Measurements from ENCODE around the gene SEMA6A.

The SEMA6A gene

DNA sequence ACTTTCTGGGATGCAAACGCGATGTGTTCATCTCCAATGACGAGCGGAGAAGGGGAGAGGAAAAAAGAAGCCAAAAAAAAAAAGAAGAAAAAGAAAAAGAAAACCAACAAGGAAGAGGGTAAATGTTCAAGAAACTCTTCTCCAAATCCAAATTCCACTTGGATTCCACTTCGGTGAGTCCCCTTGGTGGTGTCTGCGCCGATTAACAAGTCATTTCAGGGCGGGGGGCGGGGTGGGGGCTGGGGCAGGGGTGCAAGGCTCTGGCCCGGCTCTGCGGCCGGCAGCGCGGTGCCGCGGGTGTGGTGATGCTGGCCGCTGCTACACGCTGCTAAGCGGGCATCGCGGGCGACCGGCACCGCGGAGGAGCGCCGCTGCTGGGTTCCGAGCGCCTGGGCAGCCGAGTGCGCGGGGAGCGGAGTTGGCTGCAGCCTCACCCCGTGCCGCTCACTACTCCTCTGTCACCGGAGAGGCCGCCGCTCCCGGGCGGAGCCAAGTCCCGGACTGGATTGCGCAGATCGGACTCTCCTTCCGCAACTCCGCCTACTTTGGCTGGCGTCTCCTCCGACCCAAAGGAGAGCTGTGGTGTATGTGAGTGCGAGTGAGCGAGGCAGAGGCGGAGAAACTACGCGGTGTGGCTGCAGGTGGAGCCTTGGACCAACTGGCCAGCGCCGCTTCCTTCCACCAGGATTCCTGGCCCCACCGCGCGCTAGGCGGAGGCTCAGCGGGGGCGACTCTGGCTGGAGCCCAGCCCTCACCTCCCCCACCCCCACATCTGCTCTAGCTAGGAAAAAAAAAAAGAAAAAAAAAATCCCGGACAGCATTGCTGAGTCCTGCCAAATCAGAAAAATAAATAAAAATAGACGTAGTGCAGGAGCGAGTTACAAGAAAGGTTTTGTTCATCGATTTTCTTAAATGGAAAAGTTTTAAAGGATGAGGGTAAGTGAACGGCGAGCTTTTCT lies at the start of gene SEMA6A:
TSS of gene SEMA6A (minus strand) at position 457 of the 959 bp plus-strand sequence. CDS start 69,879 bp downstream, outside the sequence.
- peak; percentile 98 for DNase-seq (ENCODE audit: low read depth, low spot score)

DNA sequence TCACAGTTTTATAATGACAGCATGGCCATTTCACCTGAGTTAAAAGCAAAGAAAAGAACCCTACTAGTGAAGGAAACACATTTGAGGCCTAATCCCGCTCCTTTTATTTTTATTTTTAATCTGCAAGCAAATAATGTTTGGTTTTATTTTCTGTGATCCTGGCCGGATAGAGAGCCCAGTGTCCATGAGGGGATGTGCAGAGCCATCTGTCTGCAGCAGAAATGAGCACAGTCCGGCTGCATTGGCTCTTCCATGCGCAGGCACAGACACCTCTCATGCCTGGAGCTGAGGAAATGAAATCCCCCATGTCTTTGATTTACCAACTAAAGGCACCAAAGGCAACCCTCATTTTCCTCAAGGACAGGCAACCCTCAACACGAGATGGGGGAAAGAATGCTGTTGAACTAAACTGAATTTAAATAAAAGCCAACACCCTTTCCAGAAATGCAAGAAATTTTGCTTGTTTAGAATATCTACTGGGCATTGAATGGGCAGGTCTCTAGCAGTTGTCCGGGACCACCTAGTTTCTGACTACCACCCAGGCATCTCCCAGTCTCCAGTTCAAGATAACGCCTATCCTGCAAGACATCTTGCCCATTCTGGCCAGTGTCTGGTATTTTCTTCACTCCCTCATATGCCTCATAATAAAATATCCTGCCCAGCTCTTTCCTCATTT lies 47.9 kb upstream of the SEMA6A start:
- DNase-seq (ENCODE audit: low read depth, low spot score), result no peak

- no peak for DNase-seq (ENCODE audit: low read depth, low spot score)
Measured at GRCh38 chr5:116621599-116621998, 47.0 kb upstream of the SEMA6A start.

DNA sequence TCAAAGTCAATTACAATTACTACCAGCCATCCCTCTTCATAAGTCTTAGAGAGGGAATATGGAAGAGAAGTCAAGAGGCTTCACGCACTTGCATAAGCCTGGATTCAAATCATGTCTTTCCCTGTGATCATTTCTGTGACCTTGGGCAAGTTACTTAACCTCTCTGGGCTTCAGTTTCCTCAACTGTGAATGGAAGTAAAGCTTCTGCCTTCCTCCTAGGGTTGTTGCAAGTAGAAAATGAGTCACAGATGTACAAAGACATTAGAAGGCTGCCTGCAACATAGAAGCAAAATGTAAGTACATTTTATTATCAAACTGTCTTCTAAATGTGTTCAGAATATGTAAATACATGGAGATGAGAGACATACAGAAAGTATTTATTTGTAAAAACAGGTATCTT lies 42.3 kb upstream of the SEMA6A start:
- DNase-seq (ENCODE audit: low read depth, low spot score), result no peak

- no peak for DNase-seq (ENCODE audit: low read depth, low spot score)
Measured at GRCh38 chr5:116614603-116614920, 39.9 kb upstream of the SEMA6A start.

- DNase-seq (ENCODE audit: low read depth, low spot score), result no peak
Measured at GRCh38 chr5:116613445-116613844, 38.8 kb upstream of the SEMA6A start.

GRCh38 chr5:116612431-116612830 lies 37.8 kb upstream of the SEMA6A start:
- no peak for DNase-seq (ENCODE audit: low read depth, low spot score)

DNA sequence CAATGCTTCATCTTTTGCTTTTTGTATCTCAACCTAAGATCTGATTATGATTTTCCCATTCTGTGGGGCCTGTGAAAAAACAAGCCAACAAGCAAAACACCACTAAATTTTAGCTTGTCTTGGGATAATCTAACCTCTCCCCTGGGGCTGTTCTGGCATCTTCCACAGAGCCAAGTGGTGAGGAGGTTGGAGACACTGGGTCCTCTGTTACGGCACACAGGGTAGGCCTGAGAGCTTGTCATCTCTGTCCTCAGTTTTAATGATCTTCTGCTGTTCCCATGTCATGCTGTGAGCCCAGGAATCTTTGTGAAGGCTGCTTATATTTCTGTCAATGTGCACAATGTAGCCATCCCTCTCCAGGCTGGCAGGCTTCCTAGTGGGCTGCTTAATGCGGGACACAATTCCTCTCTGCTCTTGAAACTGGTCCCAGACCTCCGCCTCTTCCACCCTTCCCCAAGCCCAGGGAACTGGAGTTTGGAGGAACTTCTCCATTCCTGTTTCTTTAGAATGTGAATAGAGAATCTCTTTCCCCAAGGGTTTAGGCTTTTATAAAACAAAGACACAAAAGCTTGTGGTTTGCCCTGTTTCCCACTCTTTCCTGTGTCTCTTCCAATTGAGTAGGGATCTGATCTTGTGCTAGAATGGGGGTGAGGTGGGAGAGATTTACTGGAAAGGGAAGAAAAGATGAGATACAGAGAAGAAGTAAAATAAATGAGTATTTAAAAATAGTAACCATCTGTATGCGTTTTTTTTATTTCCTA lies 30.9 kb upstream of the SEMA6A start:
- no peak for DNase-seq (ENCODE audit: low read depth, low spot score)

DNA sequence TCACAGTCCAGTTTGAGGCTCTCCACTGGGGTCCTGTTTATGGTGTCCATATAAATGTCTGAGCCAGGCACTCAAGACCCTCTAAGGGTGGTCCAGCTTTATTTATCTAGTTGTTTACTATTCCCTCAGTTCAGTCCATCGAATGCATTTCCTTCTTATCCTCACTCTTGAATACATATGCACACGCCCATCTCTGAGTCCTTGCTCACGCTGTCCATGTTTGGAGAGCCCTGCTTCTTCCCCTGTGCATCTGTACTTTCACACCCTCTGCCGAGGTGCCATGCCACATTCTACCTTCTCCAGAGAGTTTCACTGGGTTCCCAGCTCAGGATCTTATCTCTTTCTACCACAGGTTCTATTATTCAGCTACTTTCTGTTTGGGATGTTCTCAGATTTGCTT lies 30.2 kb upstream of the SEMA6A start:
- DNase-seq (ENCODE audit: low read depth, low spot score), result no peak

DNA sequence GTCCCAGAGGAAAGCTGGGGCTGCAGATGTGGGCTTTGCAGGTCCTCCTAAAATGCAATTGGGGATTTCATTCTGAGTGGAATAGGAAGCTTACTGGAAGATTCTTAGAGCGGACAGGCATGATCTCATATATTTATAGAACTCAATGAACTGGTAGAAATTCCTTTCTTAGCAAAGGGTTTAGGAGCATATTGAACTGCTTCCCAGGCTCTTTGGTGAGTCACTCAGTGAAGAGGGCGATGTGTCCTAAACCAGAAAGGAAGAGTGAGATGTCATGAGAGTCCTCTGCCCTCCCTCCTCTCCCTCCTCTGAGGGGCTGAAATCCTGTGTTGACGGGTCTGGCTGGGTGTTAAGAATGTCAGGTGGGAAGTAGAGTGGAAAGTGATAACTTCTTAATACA lies 26.3 kb upstream of the SEMA6A start:
- DNase-seq (ENCODE audit: low read depth, low spot score), result no peak

GRCh38 chr5:116598911-116599310 lies 24.3 kb upstream of the SEMA6A start:
- DNase-seq (ENCODE audit: low read depth, low spot score), result no peak

DNA sequence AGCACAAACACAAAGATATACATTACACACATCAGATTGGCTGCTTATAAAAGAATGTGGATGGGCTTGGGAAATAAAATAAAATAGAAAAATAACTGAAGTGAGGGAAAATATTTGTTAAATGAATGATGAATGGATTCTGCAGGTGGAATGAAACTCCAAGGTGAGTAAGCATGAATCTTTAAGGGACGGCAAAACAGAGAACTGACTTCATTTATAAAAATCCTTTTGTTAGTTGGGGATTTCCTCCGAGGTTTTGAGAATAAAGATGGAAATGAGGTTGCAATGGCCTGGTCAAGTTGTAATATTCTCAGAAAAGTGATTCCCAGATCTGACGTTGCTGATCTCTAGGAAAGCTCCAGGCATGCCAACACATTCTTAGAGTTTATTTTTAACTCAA lies 20.9 kb upstream of the SEMA6A start:
- no peak for DNase-seq (ENCODE audit: low read depth, low spot score)

DNA sequence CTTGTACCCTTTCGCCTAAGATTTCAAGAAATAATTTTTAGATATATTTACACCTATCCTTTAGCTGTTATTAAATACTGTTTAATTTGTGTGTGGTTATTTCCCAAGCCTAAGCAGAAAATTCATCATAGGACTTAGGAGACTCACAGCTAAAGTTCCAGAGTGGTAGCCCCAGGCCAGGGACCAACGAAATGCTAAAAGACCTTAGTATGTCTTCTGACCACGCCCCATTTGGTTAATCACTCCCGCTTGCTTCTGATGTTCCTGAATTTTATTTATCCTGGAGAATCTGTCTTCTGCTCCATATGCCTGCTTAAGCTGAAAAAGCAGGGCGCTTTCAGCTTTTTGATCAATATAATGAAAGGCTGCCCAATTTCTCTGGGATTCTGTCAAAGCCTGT lies 18.7 kb upstream of the SEMA6A start:
- no peak for DNase-seq (ENCODE audit: low read depth, low spot score)

DNA sequence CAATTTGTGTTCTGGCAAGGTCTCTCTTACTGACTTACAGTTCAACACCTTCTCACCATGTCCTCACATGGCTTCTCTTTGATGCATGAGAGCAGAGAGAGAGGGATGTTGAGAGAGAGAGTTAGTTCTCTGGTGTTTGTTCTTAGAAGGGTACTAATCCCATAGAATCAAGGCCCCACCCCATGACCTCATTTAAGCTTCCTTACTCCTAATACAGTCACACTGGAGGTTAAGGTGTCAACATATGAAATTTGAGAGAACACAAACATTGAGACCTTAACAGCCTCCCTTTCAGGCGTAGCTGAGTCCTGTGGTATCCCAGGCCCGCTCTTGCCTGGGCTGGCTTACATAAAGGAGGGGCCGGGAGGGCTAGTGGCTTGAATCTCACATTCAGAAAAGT lies 10.6 kb upstream of the SEMA6A start:
- no peak for DNase-seq (ENCODE audit: low read depth, low spot score)

GRCh38 chr5:116583862-116584222 lies 9.2 kb upstream of the SEMA6A start:
- no peak for DNase-seq (ENCODE audit: low read depth, low spot score)

DNA sequence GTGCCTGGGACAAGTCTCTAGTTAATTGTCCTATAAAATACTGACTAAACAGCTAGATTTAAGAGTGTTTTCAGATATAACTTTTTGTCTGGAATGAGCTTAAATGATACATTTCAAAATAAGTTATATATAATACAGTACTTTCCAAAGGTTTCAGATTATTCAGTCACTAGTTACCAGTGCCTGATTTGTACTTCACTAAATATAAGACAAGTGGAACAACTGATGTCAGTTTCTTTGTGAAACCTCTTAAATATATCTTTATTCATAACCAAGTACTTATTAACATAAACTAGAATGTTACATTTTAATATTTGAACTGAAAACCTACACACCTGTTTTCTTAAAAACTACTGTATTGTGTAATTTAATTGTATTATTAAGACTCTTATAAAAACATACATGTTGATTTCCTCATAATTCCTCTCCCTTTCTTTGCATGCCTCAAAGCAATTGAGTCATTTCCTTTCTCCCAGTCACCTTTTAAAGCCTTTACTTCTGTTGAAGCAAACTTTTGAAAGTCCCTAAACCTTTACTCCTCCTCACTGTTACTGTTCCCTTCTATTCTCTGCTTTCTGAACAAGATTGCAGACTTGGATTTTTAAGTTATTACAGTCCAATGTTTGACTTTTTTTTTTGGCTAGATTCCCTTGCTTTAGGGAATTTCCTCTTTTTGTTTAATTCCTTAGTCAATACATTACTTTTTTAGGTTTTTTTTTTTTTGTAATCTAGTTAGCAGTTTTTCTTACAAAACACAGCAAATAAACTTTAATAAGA lies 8.7 kb upstream of the SEMA6A start:
- DNase-seq (ENCODE audit: low read depth, low spot score), result no peak

DNA sequence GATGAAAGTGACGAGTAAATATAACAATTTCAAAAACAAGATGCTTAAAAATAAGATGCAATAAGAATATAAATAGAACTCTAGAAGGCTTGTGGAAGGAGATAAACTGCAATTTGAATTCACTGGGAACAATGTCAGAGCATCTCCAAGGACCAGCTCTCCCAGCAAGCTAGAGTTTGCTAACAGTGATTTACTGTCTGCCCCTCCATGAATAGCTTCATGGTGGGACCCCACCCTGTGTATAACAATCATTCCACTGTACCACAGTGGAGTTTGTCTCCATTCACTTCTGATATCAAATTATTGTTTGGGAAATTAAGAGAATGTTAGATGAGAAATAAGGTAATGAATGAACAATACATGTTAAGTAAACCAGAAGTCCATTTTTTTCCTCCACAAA lies 7.3 kb upstream of the SEMA6A start:
- no peak for DNase-seq (ENCODE audit: low read depth, low spot score)

- DNase-seq (ENCODE audit: low read depth, low spot score), result no peak
Measured at GRCh38 chr5:116579144-116579543, 4.5 kb upstream of the SEMA6A start.

DNA sequence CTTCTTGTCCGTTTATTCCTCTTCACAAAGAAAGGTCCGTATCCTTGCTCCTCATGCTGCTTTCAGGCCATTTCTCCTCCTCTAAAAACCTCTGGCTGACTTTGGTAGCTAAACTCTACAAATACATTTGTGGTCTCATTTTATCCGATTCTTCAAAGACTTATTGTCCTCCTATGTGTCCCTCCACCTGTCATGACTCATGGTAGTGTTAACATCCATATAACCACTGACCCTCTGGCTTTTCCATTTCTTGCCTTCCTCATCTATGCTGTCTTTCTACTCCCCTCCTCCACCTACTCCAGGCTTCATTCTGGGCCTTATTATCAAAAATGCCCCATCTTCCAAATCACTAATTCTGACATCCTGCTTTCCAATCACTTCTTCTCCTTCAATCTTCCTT lies 4.1 kb upstream of the SEMA6A start:
- DNase-seq (ENCODE audit: low read depth, low spot score), result no peak

- no peak for DNase-seq (ENCODE audit: low read depth, low spot score)
Measured at GRCh38 chr5:116577064-116577788, 2.6 kb upstream of the SEMA6A start.
